ENCODE results near the gene C1QTNF1. TPM values are rescaled to one million over a fixed set of nuclear protein-coding genes. Genes with fewer than 3 reads are reported as not detected.
A peak's percentile ranks its signal among the peaks of the same experiment; 100 is the strongest.

The C1QTNF1 gene
- total RNA-seq, 2 experiments from 2014 or later, result 0.13 to 0.14 TPM

DNA sequence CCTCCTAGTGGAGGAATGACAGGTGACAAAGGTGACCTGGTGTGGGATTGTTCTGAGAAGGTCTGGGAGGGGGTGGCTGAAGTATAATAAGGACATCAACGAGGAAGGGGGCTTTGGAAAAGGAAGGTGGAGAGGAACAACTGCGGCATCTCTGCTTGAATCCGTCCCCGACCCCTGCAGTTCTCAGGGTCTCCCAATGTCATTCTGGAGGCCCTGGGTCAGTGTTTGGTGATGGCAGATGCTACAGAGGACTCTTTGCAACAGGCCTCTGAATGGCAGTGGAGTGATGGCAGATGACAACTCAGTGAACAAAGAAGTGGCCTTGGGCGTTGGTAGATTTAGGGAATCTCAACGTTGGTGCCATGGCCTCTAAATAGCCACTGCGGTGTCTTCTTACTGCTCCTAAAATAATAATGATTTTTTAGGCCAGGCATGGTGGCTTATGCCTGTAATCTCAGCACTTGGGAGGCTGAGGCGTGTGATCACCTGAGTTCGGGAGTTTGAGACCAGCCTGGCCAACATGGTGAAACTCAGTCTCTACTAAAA lies 52.0 kb downstream of the C1QTNF1 start:
- Mint-ChIP-seq H3K36me3 (ENCODE audit: low read depth) (peaks cover 10% of the 10 kb centered on the region), H3K27ac (peak overlapping the region; percentile 89), H3K4me1 (ENCODE audit: low read depth) (peaks cover 15% of the 10 kb centered on the region), H3K27me3 (no peaks in the 10 kb centered on the region), H3K4me3 (peak overlapping the region; percentile 94), H3K9me3 (no peaks in the 10 kb centered on the region)
- ATAC-seq (no peak), DNase-seq (no peak)
- intact Hi-C loops (cut with micrococcal nuclease), result no loop called here
- ChIA-PET POLR2A (no interaction called here), CTCF (interaction anchor here (2.6 kb wide), 1 partner anchor 11 kb away, joined by 8 read pairs; no protein-coding TSS in a partner anchor)
- TF ChIP-seq, protein P1, sequence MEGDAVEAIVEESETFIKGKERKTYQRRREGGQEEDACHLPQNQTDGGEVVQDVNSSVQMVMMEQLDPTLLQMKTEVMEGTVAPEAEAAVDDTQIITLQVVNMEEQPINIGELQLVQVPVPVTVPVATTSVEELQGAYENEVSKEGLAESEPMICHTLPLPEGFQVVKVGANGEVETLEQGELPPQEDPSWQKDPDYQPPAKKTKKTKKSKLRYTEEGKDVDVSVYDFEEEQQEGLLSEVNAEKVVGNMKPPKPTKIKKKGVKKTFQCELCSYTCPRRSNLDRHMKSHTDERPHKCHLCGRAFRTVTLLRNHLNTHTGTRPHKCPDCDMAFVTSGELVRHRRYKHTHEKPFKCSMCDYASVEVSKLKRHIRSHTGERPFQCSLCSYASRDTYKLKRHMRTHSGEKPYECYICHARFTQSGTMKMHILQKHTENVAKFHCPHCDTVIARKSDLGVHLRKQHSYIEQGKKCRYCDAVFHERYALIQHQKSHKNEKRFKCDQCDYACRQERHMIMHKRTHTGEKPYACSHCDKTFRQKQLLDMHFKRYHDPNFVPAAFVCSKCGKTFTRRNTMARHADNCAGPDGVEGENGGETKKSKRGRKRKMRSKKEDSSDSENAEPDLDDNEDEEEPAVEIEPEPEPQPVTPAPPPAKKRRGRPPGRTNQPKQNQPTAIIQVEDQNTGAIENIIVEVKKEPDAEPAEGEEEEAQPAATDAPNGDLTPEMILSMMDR (IDR thresholded peaks at IDR 0.05), result no peak

DNA sequence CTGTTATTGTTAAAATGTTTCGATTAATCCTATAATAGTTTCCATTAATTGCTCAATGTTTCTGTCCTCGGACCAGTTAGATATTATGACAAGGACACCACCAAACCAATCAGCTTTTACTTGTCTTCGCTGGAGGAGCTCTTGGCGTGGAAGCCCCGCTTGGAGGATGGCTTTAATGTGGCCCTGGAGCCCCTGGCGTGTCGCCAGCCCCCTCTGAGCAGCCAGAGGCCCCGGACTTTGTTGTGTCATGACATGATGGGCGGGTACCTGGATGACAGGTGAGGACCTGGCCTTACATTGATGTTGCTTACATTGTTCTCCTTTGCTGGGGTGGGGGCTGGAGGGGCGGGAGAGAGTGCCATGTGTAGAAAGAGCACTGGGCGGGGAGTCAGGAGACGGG lies 53.6 kb downstream of the C1QTNF1 start:
- Mint-ChIP-seq H3K27me3 (no peaks in the 10 kb centered on the region), H3K36me3 (ENCODE audit: low read depth) (peaks cover 10% of the 10 kb centered on the region), H3K4me1 (ENCODE audit: low read depth) (peaks cover 15% of the 10 kb centered on the region), H3K4me3 (no peak overlapping the region), H3K9me3 (no peaks in the 10 kb centered on the region), H3K27ac (no peak overlapping the region)
- ATAC-seq (no peak), DNase-seq (no peak)
- ChIA-PET POLR2A (no interaction called here), CTCF (interaction anchor here (2.0 kb wide), 1 partner anchor 13 kb away, joined by 6 read pairs; no protein-coding TSS in a partner anchor)
- TF ChIP-seq, protein P1 (IDR thresholded peaks at IDR 0.05), result no peak
- intact Hi-C loops (cut with micrococcal nuclease), result no loop called here

DNA sequence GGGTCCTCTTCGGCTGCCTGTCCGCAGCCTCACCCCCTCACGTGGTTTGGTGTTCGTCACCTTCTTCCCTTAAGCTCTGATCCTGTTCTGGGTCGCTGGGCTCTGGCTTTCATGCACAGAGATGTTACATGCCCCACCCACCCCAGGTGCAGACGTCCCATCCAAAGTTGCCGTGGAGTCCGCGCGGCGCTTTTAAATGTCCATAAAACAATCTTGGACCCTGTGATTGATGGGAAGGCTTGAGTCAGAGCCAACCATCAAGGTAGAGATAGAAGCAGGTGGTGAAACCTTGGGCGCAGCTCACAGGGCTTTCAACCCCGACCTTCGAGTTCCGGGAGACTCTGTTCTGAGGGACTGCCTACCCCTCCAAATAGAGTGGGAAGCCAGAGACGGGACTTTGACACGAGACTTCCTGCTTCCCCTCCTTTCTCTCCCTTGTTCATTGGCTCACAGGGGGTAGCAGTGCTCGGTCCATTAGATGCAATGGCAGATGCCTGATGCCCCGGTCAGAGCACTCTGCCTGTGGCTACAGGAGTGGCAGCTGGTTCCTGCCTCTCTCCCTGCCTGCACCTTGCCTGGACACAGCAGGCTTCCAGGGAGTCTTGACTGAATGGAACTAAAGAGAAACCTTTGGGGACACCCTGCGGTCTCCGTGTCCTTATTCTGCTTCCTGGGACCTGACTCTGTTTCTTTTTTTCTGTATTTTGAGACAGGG lies 54.7 kb downstream of the C1QTNF1 start:
- POLR2A ChIA-PET, result no interaction called here
- Mint-ChIP-seq H3K4me1 (ENCODE audit: low read depth) (peaks cover 15% of the 10 kb centered on the region), H3K27me3 (no peaks in the 10 kb centered on the region), H3K27ac (no peak overlapping the region), H3K4me3 (no peak overlapping the region), H3K36me3 (ENCODE audit: low read depth) (peaks cover 10% of the 10 kb centered on the region), H3K9me3 (no peaks in the 10 kb centered on the region)
- intact Hi-C loops (cut with micrococcal nuclease), result no loop called here
- TF ChIP-seq, protein P1 (IDR thresholded peaks at IDR 0.05), result no peak
- no peak for DNase-seq
- CTCF ChIA-PET, result interaction anchor here (1.2 to 2.0 kb wide), 2 partner anchors 9 to 14 kb away, joined by 4 to 6 read pairs; no protein-coding TSS in a partner anchor
- ATAC-seq, result no peak

DNA sequence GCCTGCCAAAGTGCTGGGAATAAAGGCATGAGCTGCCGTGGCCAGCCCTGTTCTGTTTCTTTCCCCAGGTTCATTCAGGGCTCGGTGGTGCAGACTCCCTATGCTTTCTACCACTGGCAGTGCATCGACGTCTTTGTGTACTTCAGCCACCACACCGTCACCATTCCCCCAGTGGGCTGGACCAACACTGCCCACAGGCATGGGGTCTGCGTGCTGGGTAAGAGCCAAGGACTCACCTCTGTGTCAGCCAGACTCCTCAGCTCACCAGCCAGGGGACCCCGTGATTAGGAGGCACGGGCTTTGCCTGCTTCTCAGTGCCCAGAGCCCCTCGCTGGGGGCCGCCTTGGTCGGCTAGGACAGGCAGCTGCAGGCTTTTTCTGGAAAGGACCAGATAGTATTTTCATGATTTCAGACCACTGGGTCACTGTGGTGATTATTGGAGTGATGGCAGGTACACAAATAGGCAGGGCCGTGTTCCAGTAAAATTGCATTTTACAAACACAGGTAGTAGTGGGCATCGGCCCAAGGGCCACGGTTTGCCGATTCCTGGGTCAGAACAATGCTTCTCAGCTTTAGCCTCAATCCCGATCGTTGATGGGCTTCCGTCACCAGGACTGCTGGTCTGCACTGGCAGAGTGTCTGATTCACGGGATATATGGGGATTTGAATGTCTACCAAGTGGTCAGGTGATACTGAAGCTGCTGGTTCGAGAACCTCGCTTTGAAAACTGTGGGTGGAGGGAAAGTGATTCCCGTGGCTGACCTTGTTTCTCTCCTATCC lies 55.6 kb downstream of the C1QTNF1 start:
- intact Hi-C loops (cut with micrococcal nuclease), result no loop called here
- CTCF ChIA-PET, result interaction anchor here (1.3 to 2.0 kb wide), 2 partner anchors 15 to 35 kb away, joined by 3 to 6 read pairs; no protein-coding TSS in a partner anchor
- DNase-seq (no peak), ATAC-seq (no peak)
- no peaks in the 10 kb centered on the region for H3K27me3 Mint-ChIP-seq
- no peak overlapping the region for H3K4me3 Mint-ChIP-seq
- peaks cover 12% of the 10 kb centered on the region for H3K36me3 Mint-ChIP-seq (ENCODE audit: low read depth)
- TF ChIP-seq, protein P1 (IDR thresholded peaks at IDR 0.05), result no peak
- H3K4me1 Mint-ChIP-seq (ENCODE audit: low read depth), result peaks cover 12% of the 10 kb centered on the region
- POLR2A ChIA-PET, result no interaction called here
- no peaks in the 10 kb centered on the region for H3K9me3 Mint-ChIP-seq
- no peak overlapping the region for H3K27ac Mint-ChIP-seq

Measured in activated CD8-positive, alpha-beta T cell treated with anti-CD3 and anti-CD28 coated beads for 36 hours (primary cell).